Activated CD8-positive, alpha-beta memory T cell treated with anti-CD3 and anti-CD28 coated beads, Interleukin-2, amount 10 ng/mL, durations not matched to agents 7 days and 5 days (primary cell): Measurements from ENCODE around the gene STMP1. TPM values are rescaled to one million over a fixed set of nuclear protein-coding genes. Genes with fewer than 3 reads are reported as not detected.

ENCODE experiments used
- ATAC-seq: fragments of 150-1000 bp; cut with Tn5 transposase; one replicate; pipeline ENCODE4 v1.10.0; 2021; ENCODE audit warnings: moderate library complexity
- CTCF ChIA-PET: fragments of 350-600 bp; sonication (Branson Sonifier 250); formaldehyde crosslinking; loops from one replicate; lab custom pipeline; 2021; ENCODE audit warnings: antibody characterized with exemption; lab: Charles Lee
- DNase-seq: peaks from one replicate; pipeline ENCODE4 v3.0.0-alpha.2; 2020
- H3K27ac Mint-ChIP-seq: one replicate; pipeline ENCODE4 v1.8.0; 2021; ENCODE audit warnings: mild to moderate bottlenecking, mixed read lengths
- H3K27me3 Mint-ChIP-seq: one replicate; pipeline ENCODE4 v1.8.0; 2021; ENCODE audit warnings: mixed read lengths
- H3K36me3 Mint-ChIP-seq: one replicate; pipeline ENCODE4 v1.8.0; 2021; ENCODE audit warnings: mild to moderate bottlenecking, mixed read lengths
- H3K4me1 Mint-ChIP-seq: one replicate; pipeline ENCODE4 v1.8.0; 2021; ENCODE audit warnings: mixed read lengths
- H3K4me3 Mint-ChIP-seq: one replicate; pipeline ENCODE4 v1.8.0; 2021; ENCODE audit warnings: mild to moderate bottlenecking, moderate library complexity, mixed read lengths
- H3K9me3 Mint-ChIP-seq: one replicate; pipeline ENCODE4 v1.8.0; 2022; ENCODE audit warnings: low read depth, mixed read lengths
- total RNA-seq, 2 experiments: library from RNA; stranded (reverse); gene quantifications; one replicate each; pipeline ENCODE4 v1.2.3, GENCODE V29; 2021

The STMP1 gene
- total RNA-seq, 2 experiments from 2014 or later, result 14.4 to 17.5 TPM

DNA sequence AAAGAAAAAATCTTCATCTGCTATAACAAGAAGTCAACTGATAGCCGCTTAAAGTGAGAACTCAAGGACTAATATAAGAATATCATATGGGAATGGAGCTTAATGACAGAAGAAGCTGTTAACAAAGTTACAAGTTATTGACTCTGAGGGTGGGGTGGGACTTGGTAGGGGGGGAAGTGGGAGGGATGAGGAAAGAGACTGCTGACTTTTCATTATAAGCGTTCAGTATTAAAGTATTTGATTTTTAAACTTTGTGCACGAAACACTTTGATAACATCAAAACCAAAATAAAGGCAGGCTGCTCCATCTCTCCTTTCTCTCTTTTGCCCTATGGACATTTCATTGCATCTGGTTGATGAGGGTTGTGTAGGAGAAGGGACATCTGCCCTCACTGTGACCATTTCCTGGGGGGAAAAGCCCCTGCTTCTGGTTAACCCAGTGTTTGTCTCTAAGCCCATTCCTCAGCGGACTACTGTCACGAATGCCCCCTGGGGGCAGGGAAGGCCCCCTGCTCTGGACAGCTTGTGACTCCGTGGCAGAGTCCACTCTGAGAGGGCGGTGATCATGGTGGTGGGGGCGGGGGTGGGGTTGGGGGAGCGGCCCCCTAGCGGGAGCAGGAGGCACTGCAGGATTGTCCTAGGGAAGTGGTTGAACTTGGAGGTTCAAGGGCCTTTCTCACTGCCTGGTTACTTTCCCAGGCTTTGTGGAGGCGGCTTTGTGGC, 48.3 kb downstream of the STMP1 start:
- Mint-ChIP-seq H3K4me1 (peaks cover 5% of the 10 kb centered on the region), H3K36me3 (no peaks in the 10 kb centered on the region), H3K9me3 (no peaks in the 10 kb centered on the region), H3K27me3 (no peaks in the 10 kb centered on the region), H3K4me3 (no peak overlapping the region), H3K27ac (no peak overlapping the region)
- CTCF ChIA-PET, result interaction anchor here (0.9 to 5.8 kb wide), 5 partner anchors 10 to 428 kb away, joined by 3 to 40 read pairs (median 5); no protein-coding TSS in a partner anchor
- ATAC-seq, result no peak
- DNase-seq, result no peak

DNA sequence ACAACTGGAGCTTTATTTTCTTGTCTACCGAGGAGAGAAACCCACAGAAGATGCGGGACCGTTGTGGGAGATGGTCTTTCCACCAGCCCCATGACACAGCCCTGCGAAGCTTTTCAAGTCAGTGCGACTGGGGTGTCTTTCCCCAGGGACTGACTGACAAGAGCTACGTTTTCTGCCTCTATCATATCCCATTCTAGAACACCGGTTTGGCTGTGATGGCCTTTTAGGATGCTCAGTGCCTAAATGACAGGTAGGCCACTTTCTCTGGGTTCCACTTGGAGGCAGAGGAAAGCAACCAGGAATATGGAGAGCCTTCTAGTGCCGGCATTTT, 48.8 kb downstream of the STMP1 start:
- ATAC-seq, result no peak
- Mint-ChIP-seq H3K27me3 (no peaks in the 10 kb centered on the region), H3K4me3 (no peak overlapping the region), H3K9me3 (no peaks in the 10 kb centered on the region), H3K27ac (no peak overlapping the region), H3K36me3 (no peaks in the 10 kb centered on the region), H3K4me1 (peaks cover 5% of the 10 kb centered on the region)
- CTCF ChIA-PET, result interaction anchor here (0.7 to 5.8 kb wide), 7 partner anchors 10 to 781 kb away, joined by 3 to 40 read pairs (median 3); no protein-coding TSS in a partner anchor
- no peak for DNase-seq

DNA sequence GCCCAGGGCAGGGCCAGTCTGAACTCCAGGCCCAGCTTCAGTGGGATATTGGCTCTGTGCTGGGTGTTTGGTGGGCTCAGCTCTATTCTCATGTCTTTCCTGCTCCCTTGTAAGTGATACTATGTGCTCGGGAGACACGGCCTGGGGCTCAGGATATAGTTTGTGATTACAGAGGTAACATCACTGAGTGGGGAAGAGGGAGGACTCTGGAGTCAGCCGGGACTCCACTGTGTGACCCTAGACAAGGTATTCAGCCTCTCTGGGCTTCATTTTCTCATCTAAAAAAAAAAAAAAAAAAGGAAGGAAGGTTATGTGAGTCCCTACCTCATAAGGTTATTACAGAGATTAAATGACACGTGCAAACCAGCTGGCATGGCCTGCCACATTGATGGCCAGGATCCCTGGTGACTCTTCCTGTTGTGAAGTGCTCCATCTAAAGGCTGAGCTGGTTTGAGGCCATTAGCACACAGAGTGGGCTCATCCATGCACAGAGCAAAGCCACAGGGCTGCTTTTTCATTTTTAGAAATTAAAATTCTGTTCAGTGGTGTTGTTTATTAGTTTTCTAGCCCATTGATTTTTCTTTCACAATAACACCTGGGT, 50.0 kb downstream of the STMP1 start:
- H3K4me3 Mint-ChIP-seq, result no peak overlapping the region
- no peaks in the 10 kb centered on the region for H3K9me3 Mint-ChIP-seq
- H3K27me3 Mint-ChIP-seq, result no peaks in the 10 kb centered on the region
- DNase-seq (no peak), ATAC-seq (no peak)
- H3K27ac Mint-ChIP-seq, result no peak overlapping the region
- CTCF ChIA-PET, result interaction anchor here (0.6 to 5.8 kb wide), 5 partner anchors 11 to 515 kb away, joined by 3 to 40 read pairs (median 3); no protein-coding TSS in a partner anchor
- H3K36me3 Mint-ChIP-seq, result no peaks in the 10 kb centered on the region
- peaks cover 5% of the 10 kb centered on the region for H3K4me1 Mint-ChIP-seq

DNA sequence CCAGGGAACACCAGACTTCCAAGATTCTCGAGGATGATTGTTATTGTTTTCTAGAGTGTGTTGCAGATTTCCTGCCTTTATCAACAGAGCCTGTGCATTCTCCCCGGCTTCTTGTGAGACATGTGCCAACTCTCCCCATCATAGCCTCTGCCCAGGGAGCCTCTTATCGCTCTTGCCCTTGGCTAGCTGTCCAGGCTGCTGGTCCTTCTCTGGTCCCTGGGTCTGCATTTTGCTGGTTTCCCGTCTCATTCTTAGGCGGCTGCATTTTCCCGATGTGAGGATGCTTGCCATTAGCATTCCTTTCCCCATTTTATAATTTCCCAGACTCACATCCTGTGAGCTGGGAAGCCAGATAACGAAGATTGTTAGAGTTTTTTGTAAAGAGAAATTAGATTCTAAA, 50.5 kb downstream of the STMP1 start:
- ATAC-seq (no peak), DNase-seq (no peak)
- Mint-ChIP-seq H3K4me3 (no peak overlapping the region), H3K27me3 (no peaks in the 10 kb centered on the region), H3K27ac (no peak overlapping the region), H3K4me1 (peaks cover 5% of the 10 kb centered on the region), H3K9me3 (no peaks in the 10 kb centered on the region), H3K36me3 (no peaks in the 10 kb centered on the region)
- CTCF ChIA-PET, result interaction anchor here (0.6 to 5.8 kb wide), 3 partner anchors 12 to 515 kb away, joined by 3 to 40 read pairs (median 3); no protein-coding TSS in a partner anchor

DNA sequence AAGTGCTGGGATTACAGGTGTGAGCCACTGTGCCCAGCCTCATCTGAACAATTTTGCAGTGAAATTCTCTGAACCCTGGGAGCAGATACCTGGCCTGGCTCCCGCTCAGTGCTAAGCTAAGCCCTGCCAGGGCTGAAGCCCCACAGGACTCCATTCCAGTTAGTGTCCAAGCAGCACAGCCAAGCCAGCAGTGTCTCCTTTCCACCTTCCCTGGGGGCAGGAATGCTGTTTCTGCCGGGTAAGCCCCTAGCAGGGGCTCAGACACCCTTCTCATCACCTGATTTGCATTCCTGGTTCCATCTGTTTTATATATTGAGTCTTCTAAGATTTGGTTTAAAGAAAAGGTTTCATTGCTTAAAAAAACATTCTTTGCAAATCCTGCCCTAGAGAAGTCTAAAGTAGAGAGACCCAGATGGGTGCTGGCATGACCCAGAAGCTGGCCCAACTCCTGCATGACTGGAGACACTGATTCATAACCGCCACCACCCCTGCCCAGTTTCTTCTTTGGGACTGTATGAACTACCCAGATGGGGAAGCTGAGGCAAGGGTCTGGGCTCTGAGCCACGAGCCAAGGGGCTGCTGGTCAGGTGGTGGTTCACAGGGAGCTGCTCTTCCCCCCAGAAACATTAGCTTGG, 51.6 kb downstream of the STMP1 start:
- peaks cover 5% of the 10 kb centered on the region for H3K4me1 Mint-ChIP-seq
- peaks cover 9% of the 10 kb centered on the region for H3K27me3 Mint-ChIP-seq
- H3K9me3 Mint-ChIP-seq, result no peaks in the 10 kb centered on the region
- no peak for DNase-seq
- H3K4me3 Mint-ChIP-seq, result no peak overlapping the region
- no peak for ATAC-seq
- no peak overlapping the region for H3K27ac Mint-ChIP-seq
- CTCF ChIA-PET, result interaction anchor here (5.8 kb wide), 1 partner anchor 40 kb away, joined by 40 read pairs; no protein-coding TSS in a partner anchor
- H3K36me3 Mint-ChIP-seq, result no peaks in the 10 kb centered on the region

DNA sequence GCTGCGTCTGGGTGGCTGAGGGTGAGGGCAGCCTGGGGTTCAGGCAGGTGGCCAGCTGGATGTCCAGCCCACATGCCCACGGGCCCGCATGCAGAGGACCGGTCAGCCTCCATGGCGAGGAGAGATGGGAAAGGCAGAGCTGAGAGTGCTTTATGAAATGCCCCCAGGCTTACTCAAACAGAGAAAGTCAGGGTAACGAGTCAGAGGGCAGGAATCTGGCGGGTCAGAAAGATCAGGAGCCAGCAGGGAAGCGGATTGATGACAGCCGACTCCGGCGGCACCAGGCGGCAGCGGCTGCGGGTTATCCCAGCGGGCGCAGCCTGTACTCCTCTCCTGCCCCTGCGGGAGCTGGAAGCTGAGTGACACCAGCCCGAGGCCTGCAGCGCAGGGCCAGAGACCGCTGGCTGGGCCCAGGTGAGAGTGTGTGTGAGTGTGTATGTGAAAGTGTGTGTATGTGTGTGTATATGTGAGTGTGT, 52.3 kb downstream of the STMP1 start:
- Mint-ChIP-seq H3K36me3 (no peaks in the 10 kb centered on the region), H3K27me3 (peaks cover 10% of the 10 kb centered on the region), H3K4me3 (no peak overlapping the region), H3K27ac (no peak overlapping the region), H3K9me3 (no peaks in the 10 kb centered on the region), H3K4me1 (peaks cover 5% of the 10 kb centered on the region)
- CTCF ChIA-PET, result interaction anchor here (5.8 kb wide), 1 partner anchor 40 kb away, joined by 40 read pairs; no protein-coding TSS in a partner anchor
- DNase-seq, result no peak
- no peak for ATAC-seq

DNA sequence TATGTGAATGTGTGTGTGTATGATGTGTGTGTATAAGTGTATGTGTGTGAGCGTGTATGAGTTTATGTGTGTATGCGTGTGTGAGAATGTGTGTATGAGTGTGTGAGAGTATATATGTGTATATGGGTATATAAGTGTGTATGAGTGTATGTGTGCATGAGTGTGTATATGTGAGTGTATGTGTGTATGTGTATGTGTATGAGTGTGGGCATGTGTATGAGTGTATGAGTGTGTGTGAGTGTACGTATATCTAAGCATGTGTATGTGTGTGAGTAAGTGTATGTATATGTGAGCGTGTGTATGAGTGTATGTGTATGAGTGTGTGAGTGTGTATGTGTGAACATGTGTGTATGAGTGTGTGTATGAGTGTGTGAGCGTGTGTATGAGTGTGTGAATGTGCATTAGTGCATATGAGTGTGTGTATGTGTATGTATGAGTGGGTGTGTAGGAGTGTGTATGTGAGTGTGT, 52.8 kb downstream of the STMP1 start:
- H3K27ac Mint-ChIP-seq, result no peak overlapping the region
- DNase-seq, result no peak
- ATAC-seq, result no peak
- H3K4me3 Mint-ChIP-seq, result no peak overlapping the region
- peaks cover 16% of the 10 kb centered on the region for H3K27me3 Mint-ChIP-seq
- no peaks in the 10 kb centered on the region for H3K9me3 Mint-ChIP-seq
- H3K36me3 Mint-ChIP-seq, result no peaks in the 10 kb centered on the region
- CTCF ChIA-PET, result no interaction called here
- H3K4me1 Mint-ChIP-seq, result peaks cover 5% of the 10 kb centered on the region

DNA sequence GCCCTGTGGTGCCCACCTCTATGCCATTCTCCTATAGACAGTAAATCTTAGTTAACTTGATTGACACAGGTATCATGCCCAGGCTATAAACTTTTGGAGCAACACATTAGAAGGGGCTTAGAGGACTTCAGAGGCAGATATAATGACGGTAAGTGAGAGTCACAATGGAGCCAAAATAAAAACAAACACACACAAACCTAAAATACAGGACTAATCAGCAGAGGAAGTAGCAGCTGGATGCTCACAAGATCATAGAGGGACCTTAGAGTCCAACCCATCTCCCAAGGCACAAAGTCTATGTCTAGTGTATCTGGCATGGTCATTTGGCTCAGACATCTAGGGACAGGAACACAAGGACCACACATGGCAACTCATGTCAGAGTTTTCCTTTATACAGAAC, 53.4 kb downstream of the STMP1 start:
- Mint-ChIP-seq H3K4me3 (no peak overlapping the region), H3K27me3 (peaks cover 19% of the 10 kb centered on the region), H3K27ac (no peak overlapping the region), H3K9me3 (no peaks in the 10 kb centered on the region), H3K36me3 (no peaks in the 10 kb centered on the region), H3K4me1 (peaks cover 5% of the 10 kb centered on the region)
- DNase-seq (no peak), ATAC-seq (no peak)
- CTCF ChIA-PET, result no interaction called here

DNA sequence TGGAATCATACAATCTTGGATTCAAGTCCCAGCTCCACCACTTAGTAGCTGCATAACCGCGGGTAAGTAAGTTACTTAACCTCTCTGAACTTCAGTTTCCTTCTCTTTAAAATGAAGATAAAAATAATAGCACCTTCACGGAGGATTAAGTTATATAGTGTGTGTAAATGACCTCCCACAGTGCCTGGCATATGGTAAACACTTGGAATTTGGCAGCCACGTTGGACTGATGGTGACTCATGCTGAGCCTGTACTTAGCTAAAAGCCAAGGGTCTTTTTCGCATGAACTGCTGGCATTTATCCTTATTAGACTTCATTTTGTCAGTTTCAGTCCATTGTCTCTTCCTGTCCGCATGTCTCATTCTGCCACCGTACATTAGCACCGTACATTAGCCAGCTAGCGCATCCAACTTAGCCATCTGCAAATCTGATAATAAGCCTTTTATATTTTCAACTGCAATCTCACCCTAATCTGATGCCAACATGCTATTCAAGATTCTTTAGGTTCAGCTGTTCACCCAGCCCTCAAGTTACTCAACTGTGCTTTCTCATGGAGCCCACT, 54.4 kb downstream of the STMP1 start:
- ATAC-seq (no peak), DNase-seq (no peak)
- H3K4me3 Mint-ChIP-seq, result no peak overlapping the region
- CTCF ChIA-PET, result no interaction called here
- peaks cover 19% of the 10 kb centered on the region for H3K27me3 Mint-ChIP-seq
- H3K9me3 Mint-ChIP-seq, result no peaks in the 10 kb centered on the region
- H3K27ac Mint-ChIP-seq, result no peak overlapping the region
- no peaks in the 10 kb centered on the region for H3K36me3 Mint-ChIP-seq
- peaks cover 5% of the 10 kb centered on the region for H3K4me1 Mint-ChIP-seq

DNA sequence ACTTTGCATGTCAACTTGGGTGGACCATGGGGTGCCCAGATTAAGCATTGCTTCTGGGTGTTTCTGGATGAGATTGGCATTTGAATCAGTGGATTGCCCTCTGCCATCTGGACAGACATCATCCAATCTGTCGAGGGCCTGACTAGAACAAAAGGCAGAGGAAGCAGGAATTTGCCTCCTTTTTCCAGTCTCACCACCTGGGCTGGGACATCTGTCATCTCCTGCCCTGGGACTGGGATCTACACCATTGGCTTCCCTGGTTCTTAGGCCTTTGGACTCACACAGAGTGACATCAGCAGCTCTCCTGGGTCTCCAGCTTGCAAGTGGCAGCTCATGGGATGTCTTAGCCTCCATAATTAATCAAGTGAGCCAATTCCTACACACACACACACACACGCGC, 55.4 kb downstream of the STMP1 start:
- Mint-ChIP-seq H3K4me3 (no peak overlapping the region), H3K4me1 (peaks cover 5% of the 10 kb centered on the region), H3K27me3 (peaks cover 19% of the 10 kb centered on the region), H3K9me3 (no peaks in the 10 kb centered on the region), H3K27ac (no peak overlapping the region), H3K36me3 (no peaks in the 10 kb centered on the region)
- CTCF ChIA-PET, result no interaction called here
- ATAC-seq (no peak), DNase-seq (no peak)

DNA sequence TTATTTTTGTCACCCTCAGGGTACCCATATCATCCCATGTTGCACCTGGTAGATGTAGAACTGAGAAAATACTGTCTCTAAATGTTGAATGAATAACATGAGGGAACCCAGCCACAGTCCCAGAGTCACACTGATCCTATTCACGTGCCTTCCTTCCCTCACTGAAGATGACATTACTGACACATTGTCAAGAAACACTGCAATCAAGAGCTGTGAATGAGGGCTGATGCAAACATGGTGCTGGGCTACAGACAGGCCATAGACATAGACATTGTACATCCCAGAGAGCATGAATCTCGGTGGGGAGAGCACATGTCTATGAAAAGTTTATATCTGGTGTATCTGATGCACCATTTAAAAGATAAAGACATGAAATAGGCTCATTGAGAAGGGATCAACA, 55.9 kb downstream of the STMP1 start:
- DNase-seq (no peak), ATAC-seq (no peak)
- no peaks in the 10 kb centered on the region for H3K36me3 Mint-ChIP-seq
- H3K9me3 Mint-ChIP-seq, result no peaks in the 10 kb centered on the region
- no peak overlapping the region for H3K27ac Mint-ChIP-seq
- no peak overlapping the region for H3K4me3 Mint-ChIP-seq
- H3K4me1 Mint-ChIP-seq, result peaks cover under 1% of the 10 kb centered on the region
- H3K27me3 Mint-ChIP-seq, result peaks cover 21% of the 10 kb centered on the region
- CTCF ChIA-PET, result no interaction called here

DNA sequence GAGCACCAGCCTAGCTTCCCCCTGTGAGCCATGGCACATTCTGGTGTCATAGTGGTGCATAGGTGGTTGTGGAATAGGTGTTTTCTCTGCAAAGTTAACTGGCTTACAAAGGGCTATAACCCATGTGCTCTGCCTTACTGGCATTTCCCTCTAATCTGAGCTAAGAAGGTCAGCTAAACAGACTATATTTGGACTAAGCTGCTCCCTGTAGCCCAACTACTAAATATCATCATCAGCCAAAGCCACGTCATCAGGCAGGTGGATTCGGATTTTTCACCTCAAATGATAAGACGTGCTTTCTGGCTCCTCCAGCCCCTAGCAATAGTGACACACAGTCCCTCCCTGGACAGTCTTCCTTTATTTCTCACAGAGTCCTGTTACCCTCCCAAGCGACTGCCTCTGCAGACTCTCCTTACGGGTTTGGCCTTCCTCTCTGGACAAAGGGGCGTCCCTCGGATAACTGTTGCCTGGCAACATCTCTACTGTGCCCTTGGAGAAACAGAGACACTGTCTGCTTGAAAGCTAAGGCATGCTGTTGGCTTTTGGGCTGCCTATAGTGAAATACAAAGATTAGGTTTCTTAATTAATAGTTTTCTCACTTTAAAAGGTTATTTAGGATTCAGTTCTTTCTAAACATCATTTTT, 56.6 kb downstream of the STMP1 start:
- Mint-ChIP-seq H3K27me3 (peaks cover 25% of the 10 kb centered on the region), H3K4me1 (no peaks in the 10 kb centered on the region), H3K9me3 (no peaks in the 10 kb centered on the region), H3K4me3 (no peak overlapping the region), H3K36me3 (no peaks in the 10 kb centered on the region), H3K27ac (no peak overlapping the region)
- no peak for ATAC-seq
- CTCF ChIA-PET, result no interaction called here
- no peak for DNase-seq

DNA sequence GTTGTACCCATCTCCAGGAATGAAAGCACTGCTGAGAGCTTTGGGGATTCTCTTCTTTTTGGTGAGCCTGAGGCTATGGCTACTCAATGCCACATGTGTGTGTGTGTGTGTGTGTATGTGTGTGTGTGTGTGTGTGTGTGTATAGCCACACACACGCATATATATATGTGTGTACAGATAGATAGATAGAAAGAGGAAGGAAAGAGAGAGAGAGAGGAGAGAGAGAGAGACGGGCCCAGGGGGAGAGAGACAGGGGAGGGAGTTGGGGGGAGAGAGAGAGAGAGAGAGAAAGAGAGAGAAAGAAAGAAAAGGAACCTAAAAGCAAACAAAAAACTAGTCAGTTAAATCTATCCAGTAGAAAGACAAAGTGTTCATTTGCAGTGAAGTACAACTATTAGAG, 57.4 kb downstream of the STMP1 start:
- Mint-ChIP-seq H3K4me3 (no peak overlapping the region), H3K27me3 (peaks cover 25% of the 10 kb centered on the region), H3K36me3 (no peaks in the 10 kb centered on the region), H3K9me3 (no peaks in the 10 kb centered on the region), H3K4me1 (no peaks in the 10 kb centered on the region), H3K27ac (no peak overlapping the region)
- no peak for DNase-seq
- CTCF ChIA-PET, result no interaction called here
- ATAC-seq, result no peak
